GM19193 (cell line): ENCODE results near the gene KCNK13.

Experiments
- POLR2A ChIP-seq: IDR thresholded peaks from 4 replicates; pipeline ENCODE4 v1.6.1; 2011; ENCODE audit not compliant: insufficient read depth, insufficient read length; ENCODE audit errors: extremely low read depth

The KCNK13 gene

DNA sequence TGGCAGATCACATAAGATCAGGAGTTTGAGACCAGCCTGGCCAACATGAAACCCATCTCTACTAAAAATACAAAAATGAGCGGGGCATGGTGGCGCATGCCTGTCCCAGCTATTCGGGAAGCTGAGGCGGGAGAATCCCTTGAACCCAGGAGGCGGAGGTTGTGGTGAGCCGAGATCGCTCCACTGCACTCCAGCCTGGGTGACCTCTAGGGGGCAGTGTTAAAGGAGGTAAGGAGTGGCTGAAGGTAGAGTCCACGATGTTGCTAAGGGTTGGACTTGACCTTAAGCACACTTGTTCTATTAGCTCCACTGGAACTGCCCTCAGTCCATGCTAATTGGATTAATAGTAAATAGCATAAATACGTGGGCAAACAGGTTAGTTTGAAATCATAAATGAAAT, 132.1 kb downstream of the KCNK13 start:
- TF ChIP-seq POLR2A, result no peak

DNA sequence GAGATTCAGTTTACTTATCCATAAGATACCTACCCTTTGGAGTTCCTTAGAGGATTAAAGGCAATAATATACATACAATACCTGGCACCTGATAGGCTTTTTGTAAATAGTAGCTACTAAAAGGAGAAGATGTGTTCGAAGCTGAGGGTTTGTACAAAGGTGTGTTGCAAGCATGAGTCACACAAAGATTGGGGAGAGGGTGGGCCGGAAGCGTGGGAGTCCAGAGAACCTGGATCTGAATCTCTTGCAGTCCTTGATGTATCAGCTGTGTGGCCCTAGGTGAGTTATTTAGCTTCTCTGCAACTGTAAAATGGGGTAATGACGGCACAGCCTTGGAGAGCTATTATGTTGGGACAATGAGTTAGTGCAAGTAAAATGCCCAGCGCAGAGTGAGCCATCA, 132.9 kb downstream of the KCNK13 start:
- TF ChIP-seq POLR2A, result no peak

DNA sequence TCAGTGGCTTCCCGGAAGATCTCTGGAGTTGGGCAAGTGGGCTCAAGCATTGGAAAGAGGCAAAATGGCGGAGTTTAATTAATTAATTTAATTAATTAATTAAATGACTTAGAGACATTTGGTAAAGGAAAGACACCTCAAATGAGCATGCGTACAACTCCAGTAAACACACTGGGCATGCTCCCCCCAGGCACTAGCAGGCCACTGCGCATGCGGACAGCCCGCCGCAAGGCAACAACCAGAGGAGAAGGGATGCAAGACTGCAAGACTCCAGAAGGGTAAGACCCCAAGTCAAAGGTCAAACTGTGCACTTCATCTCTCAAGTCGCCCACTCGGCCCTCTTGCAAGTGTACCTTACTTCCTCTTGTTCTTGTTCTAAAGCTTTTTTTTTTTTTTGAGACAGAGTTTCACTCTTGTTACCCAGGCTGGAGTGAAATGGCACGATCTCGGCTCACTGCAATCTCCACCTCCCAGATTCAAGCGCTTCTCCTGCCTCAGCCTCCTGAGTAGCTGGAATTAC, 136.8 kb downstream of the KCNK13 start:
- TF ChIP-seq POLR2A, result no peak

DNA sequence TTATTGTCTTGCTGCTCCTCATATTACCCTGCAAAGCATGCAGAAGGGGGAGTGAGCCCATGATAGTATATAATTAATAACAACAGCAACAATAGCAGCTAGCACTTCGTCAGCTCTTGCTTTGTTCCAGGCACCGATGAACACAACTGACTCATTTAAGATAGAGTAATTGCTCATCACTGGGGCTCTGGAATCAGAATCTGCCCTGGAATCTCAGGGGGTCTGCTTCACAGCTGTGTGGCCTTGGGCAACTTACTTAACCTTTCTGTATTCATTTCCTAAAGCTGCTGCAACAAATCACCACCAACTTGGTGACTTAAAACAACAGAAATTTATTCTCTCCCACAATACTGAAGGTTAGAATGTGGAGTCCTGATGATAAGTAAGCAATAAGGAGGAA, 139.6 kb downstream of the KCNK13 start:
- no peak for TF ChIP-seq POLR2A

DNA sequence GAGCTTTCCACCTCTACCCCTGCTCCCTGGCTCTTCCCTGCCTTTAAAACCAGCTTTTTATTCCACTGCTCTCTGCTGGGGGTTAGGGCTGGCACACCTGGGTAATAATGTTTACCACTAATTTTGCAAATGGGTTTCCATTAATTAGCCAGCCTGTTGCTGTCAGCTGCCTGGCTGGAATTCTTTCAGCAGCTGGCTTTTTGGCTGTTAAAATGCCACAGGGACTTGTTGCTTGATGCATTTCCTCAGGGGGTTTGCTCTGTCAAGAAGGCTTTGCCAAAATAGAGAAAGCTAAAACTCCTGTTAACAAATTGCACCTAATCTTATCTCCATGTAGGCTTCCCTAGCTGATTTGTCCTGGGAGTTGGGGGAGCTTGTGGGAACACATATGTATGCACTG, 142.7 kb downstream of the KCNK13 start:
- TF ChIP-seq POLR2A, result no peak

DNA sequence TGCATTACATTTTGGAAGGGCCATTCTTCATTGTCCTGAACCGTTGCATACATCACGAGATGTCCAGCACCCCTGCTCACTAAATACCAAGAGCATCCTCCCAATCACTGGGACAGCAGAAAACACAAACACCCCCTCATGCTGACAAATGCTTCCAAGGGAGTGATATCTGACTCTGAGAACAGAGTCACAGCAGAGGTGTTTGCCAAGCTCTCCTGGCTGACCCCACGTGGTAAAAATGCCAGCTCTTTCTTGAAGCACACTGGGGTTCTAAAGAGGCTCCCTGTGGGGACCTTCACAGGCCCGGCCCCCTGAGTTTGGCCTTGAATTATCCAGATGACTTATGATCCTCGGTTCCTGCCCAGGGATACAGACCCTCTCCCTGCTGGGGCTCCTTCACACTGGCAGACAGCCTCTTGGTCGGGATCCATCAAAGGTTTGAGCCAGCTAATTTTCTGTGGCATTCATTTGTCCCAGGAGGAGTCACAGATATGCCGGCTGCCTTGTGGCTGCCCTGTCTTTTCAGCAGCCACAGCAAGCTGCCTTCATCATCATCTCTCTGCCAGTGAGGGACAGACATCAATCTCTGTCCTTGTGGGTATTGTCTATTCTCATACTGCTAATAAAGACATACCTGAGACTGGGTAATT, 151.4 kb downstream of the KCNK13 start:
- no peak for TF ChIP-seq POLR2A

DNA sequence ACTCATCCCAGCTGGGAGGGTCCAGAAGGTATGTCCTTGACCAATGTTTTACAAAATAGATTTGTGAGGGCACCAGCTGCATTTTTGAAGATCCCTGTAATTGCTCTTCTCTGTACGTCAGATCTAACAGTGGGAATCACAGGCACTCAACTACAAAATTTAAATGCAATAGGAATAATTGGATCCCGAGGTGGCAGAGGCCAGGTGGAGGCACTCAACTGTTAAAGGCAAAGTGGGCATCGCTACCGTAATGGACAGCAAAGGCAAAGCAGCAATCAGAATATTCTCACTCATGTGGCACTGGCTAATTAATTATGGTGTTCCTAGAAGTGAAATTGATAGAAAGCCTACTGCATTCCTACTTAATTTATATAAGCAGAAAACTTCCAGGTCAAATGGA, 166.7 kb downstream of the KCNK13 start:
- no peak for TF ChIP-seq POLR2A
